Measurements from ENCODE around the gene ZNF692. TPM values are rescaled to one million over a fixed set of nuclear protein-coding genes. Genes with fewer than 3 reads are reported as not detected.

ZNF692 gene
- total and polyA plus RNA-seq, 2 of the 13 experiments (the other 11 are each of a cell fraction or from before 2014, with no cell fraction given): 27.3 to 45.8 TPM

DNA sequence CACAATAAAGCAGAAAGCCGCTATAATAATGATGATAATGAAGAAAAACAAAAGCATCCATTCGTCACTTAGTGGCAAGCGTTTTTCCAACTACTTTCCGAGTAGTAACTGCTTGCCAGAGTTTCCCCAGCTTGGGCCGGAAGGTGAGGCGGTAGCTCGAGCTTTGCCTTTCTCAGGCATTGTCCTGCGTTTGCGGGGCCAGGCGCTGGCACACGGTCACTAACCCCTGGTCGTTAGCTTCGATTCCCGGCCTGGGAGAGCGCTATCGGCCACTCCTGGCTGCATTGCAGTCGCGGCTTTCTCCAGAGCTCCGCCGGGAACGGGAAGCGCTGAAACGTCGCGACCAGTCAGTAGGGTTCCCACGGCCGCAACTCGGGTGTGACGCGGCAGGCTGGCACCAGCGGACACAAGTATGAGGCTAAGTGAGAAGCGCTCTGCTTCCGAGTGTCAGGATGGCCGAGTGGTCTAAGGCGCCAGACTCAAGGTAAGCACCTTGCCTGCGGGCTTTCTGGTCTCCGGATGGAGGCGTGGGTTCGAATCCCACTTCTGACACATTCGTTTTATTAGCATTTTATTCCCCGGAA is 14.6 kb upstream of the ZNF692 start (continued):
- TF ChIP-seq, protein P1, sequence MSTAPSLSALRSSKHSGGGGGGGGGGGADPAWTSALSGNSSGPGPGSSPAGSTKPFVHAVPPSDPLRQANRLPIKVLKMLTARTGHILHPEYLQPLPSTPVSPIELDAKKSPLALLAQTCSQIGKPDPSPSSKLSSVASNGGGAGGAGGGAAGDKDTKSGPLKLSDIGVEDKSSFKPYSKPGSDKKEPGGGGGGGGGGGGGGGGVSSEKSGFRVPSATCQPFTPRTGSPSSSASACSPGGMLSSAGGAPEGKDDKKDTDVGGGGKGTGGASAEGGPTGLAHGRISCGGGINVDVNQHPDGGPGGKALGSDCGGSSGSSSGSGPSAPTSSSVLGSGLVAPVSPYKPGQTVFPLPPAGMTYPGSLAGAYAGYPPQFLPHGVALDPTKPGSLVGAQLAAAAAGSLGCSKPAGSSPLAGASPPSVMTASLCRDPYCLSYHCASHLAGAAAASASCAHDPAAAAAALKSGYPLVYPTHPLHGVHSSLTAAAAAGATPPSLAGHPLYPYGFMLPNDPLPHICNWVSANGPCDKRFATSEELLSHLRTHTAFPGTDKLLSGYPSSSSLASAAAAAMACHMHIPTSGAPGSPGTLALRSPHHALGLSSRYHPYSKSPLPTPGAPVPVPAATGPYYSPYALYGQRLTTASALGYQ (CRISPR knock-in tag; IDR thresholded peaks at IDR 0.05): peak; percentile 42
- TF ChIP-seq EEA1 (CRISPR knock-in tag; IDR thresholded peaks at IDR 0.05; ENCODE audit: borderline replicate concordance) (no peak), ZKSCAN8 (CRISPR knock-in tag; IDR thresholded peaks at IDR 0.05; ENCODE audit: borderline replicate concordance) (no peak), ZSCAN20 (CRISPR knock-in tag; IDR thresholded peaks at IDR 0.05; ENCODE audit: borderline replicate concordance) (0 out of 2 replicates have a peak, but pooled peaks have one; percentile 9), ZNF672 (CRISPR knock-in tag; IDR thresholded peaks at IDR 0.05) (peak; percentile 15; the same call in 1 of the 2 replicates), ZNF337 (CRISPR knock-in tag; IDR thresholded peaks at IDR 0.05; ENCODE audit: borderline replicate concordance, low read depth) (peak; percentile 82; the same call in 1 of the 2 replicates), ETV6 (CRISPR knock-in tag; conservative IDR thresholded peaks at IDR 0.05) (peak; percentile 55), KDM4B (CRISPR knock-in tag; IDR thresholded peaks at IDR 0.05) (no peak), ZSCAN21 (CRISPR knock-in tag; IDR thresholded peaks at IDR 0.05; ENCODE audit: borderline replicate concordance) (peak; percentile 67; the same call in 1 of the 2 replicates), GTF3A (CRISPR knock-in tag; conservative IDR thresholded peaks at IDR 0.05) (no peak), GABPB1 (CRISPR knock-in tag; IDR thresholded peaks at IDR 0.05) (peak; percentile 77), ZNF766 (CRISPR knock-in tag; IDR thresholded peaks at IDR 0.05; ENCODE audit: borderline replicate concordance) (peak; percentile 42; the same call in 1 of the 2 replicates), ELF3 (CRISPR knock-in tag; IDR thresholded peaks at IDR 0.05) (peak; percentile 25; the same call in 1 of the 2 replicates)
- TF ChIP-seq, protein P2, sequence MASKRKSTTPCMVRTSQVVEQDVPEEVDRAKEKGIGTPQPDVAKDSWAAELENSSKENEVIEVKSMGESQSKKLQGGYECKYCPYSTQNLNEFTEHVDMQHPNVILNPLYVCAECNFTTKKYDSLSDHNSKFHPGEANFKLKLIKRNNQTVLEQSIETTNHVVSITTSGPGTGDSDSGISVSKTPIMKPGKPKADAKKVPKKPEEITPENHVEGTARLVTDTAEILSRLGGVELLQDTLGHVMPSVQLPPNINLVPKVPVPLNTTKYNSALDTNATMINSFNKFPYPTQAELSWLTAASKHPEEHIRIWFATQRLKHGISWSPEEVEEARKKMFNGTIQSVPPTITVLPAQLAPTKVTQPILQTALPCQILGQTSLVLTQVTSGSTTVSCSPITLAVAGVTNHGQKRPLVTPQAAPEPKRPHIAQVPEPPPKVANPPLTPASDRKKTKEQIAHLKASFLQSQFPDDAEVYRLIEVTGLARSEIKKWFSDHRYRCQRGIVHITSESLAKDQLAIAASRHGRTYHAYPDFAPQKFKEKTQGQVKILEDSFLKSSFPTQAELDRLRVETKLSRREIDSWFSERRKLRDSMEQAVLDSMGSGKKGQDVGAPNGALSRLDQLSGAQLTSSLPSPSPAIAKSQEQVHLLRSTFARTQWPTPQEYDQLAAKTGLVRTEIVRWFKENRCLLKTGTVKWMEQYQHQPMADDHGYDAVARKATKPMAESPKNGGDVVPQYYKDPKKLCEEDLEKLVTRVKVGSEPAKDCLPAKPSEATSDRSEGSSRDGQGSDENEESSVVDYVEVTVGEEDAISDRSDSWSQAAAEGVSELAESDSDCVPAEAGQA (IDR thresholded peaks at IDR 0.05; ENCODE audit: low read depth): peak; percentile 17; the same call in 1 of the 2 replicates
- TF ChIP-seq, protein P2 (CRISPR knock-in tag; IDR thresholded peaks at IDR 0.05; ENCODE audit: borderline replicate concordance): peak; percentile 73; the same call in 1 of the 2 replicates
- TF ChIP-seq, protein P3, sequence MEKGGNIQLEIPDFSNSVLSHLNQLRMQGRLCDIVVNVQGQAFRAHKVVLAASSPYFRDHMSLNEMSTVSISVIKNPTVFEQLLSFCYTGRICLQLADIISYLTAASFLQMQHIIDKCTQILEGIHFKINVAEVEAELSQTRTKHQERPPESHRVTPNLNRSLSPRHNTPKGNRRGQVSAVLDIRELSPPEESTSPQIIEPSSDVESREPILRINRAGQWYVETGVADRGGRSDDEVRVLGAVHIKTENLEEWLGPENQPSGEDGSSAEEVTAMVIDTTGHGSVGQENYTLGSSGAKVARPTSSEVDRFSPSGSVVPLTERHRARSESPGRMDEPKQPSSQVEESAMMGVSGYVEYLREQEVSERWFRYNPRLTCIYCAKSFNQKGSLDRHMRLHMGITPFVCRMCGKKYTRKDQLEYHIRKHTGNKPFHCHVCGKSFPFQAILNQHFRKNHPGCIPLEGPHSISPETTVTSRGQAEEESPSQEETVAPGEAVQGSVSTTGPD (CRISPR knock-in tag; IDR thresholded peaks at IDR 0.05): no peak
- TF ChIP-seq, protein P4, sequence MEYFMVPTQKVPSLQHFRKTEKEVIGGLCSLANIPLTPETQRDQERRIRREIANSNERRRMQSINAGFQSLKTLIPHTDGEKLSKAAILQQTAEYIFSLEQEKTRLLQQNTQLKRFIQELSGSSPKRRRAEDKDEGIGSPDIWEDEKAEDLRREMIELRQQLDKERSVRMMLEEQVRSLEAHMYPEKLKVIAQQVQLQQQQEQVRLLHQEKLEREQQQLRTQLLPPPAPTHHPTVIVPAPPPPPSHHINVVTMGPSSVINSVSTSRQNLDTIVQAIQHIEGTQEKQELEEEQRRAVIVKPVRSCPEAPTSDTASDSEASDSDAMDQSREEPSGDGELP (IDR thresholded peaks at IDR 0.05; ENCODE audit: borderline replicate concordance, low read depth): peak; percentile 21; the same call in 1 of the 2 replicates

Data from HepG2 (cell line).